Measurements from ENCODE around the gene SPRY2. TPM values are rescaled to one million over a fixed set of nuclear protein-coding genes. Genes with fewer than 3 reads are reported as not detected.

Gene SPRY2
- total RNA-seq, 3 donors from 2014 or later (not counting 1 experiment from before 2014, with no cell fraction given), result 2.7 to 7.3 (median 3.0) TPM

GRCh38 chr13:80314711-80315653 lies 25.9 kb downstream of the SPRY2 start:
- Histone ChIP-seq H3K9me3 (ENCODE audit: control insufficient read depth, insufficient read depth, low read length) (no peaks in the 10 kb centered on the region), H3K4me1 (ENCODE audit: control insufficient read depth, insufficient read depth, low read length) (no peaks in the 10 kb centered on the region), H3K27ac (ENCODE audit: low read length) (no peak overlapping the region), H3K4me3 (ENCODE audit: low read length) (no peak overlapping the region), H3K36me3 (ENCODE audit: control insufficient read depth, insufficient read depth, low read length) (no peaks in the 10 kb centered on the region), H3K27me3 (ENCODE audit: control insufficient read depth, insufficient read depth, low read length) (no peaks in the 10 kb centered on the region)
- H3K9me3 Mint-ChIP-seq, result no peaks in the 10 kb centered on the region
- H3K4me3 Mint-ChIP-seq, result no peak overlapping the region
- no peak for DNase-seq
- ATAC-seq, result no peak
- no peaks in the 10 kb centered on the region for H3K4me1 Mint-ChIP-seq
- WGBS (ENCODE audit: insufficient coverage), result 84% methylated on average over 5 of the region's 5 CpGs
- no peak overlapping the region for H3K27ac Mint-ChIP-seq
- H3K36me3 Mint-ChIP-seq, result no peaks in the 10 kb centered on the region
- intact Hi-C loops (cut with micrococcal nuclease), result no loop called here
- peaks cover 0 to 2% of the 10 kb centered on the region in 2 donors for H3K27me3 Mint-ChIP-seq (ENCODE audit: low read depth in 2 of 2)
- no peak for TF ChIP-seq CTCF (IDR thresholded peaks at IDR 0.05)

GRCh38 chr13:80313668-80314256 lies 27.2 kb downstream of the SPRY2 start:
- DNase-seq, result no peak
- no CpG with 5 or more reads among the region's 1 CpG for WGBS (ENCODE audit: insufficient coverage)
- no peak for TF ChIP-seq CTCF (IDR thresholded peaks at IDR 0.05)
- intact Hi-C loops (cut with micrococcal nuclease), result no loop called here
- Histone ChIP-seq H3K27me3 (ENCODE audit: control insufficient read depth, insufficient read depth, low read length) (no peaks in the 10 kb centered on the region), H3K4me3 (ENCODE audit: low read length) (no peak overlapping the region), H3K36me3 (ENCODE audit: control insufficient read depth, insufficient read depth, low read length) (no peaks in the 10 kb centered on the region), H3K27ac (ENCODE audit: low read length) (no peak overlapping the region), H3K9me3 (ENCODE audit: control insufficient read depth, insufficient read depth, low read length) (no peaks in the 10 kb centered on the region), H3K4me1 (ENCODE audit: control insufficient read depth, insufficient read depth, low read length) (no peaks in the 10 kb centered on the region)
- Mint-ChIP-seq H3K4me3 (no peak overlapping the region), H3K27ac (no peak overlapping the region), H3K9me3 (no peaks in the 10 kb centered on the region), H3K27me3 (ENCODE audit: low read depth in 2 of 2) (no peaks in the 10 kb centered on the region), H3K36me3 (no peaks in the 10 kb centered on the region), H3K4me1 (no peaks in the 10 kb centered on the region)
- no peak for ATAC-seq

GRCh38 chr13:80312967-80313366 lies 28.0 kb downstream of the SPRY2 start:
- no peak overlapping the region for H3K27ac ChIP-seq (ENCODE audit: low read length)
- no peaks in the 10 kb centered on the region for H3K36me3 ChIP-seq (ENCODE audit: control insufficient read depth, insufficient read depth, low read length)
- no peak overlapping the region for H3K4me3 ChIP-seq (ENCODE audit: low read length)
- H3K4me1 ChIP-seq (ENCODE audit: control insufficient read depth, insufficient read depth, low read length), result no peaks in the 10 kb centered on the region
- H3K27me3 Mint-ChIP-seq (ENCODE audit: low read depth in 2 of 2), result no peaks in the 10 kb centered on the region
- no peaks in the 10 kb centered on the region for H3K4me1 Mint-ChIP-seq
- ATAC-seq (no peak), DNase-seq (no peak)
- no peak for TF ChIP-seq CTCF (IDR thresholded peaks at IDR 0.05)
- no peaks in the 10 kb centered on the region for H3K36me3 Mint-ChIP-seq
- 84% methylated on average over 3 of the region's 3 CpGs for WGBS (ENCODE audit: insufficient coverage)
- H3K27ac Mint-ChIP-seq, result no peak overlapping the region
- H3K9me3 Mint-ChIP-seq, result no peaks in the 10 kb centered on the region
- H3K27me3 ChIP-seq (ENCODE audit: control insufficient read depth, insufficient read depth, low read length), result no peaks in the 10 kb centered on the region
- intact Hi-C loops (cut with micrococcal nuclease), result no loop called here
- H3K4me3 Mint-ChIP-seq, result no peak overlapping the region
- no peaks in the 10 kb centered on the region for H3K9me3 ChIP-seq (ENCODE audit: control insufficient read depth, insufficient read depth, low read length)

All from natural killer cell (primary cell).